Measurements from ENCODE around the gene IL2RA. TPM values are rescaled to one million over a fixed set of nuclear protein-coding genes. Genes with fewer than 3 reads are reported as not detected.

The IL2RA gene
- polyA plus RNA-seq, 3 donors = 0.06 TPM; not detected in 2

GRCh38 chr10:5985029-5985428 lies 77.1 kb downstream of the IL2RA start:
- whole genome bisulfite sequencing (ENCODE audit: insufficient coverage) = 100% methylated on average over 5 of the region's 5 CpGs
- Histone ChIP-seq H3K4me1 (ENCODE audit: control insufficient read depth in 1 of 2, insufficient read depth in 2 of 2, low read length in 2 of 2) (no peaks in the 10 kb centered on the region), H3K36me3 (replicated peaks in 1 of 2; ENCODE audit: control insufficient read depth in 1 of 2, insufficient read depth in 2 of 2, low read length in 2 of 2) (no peaks in the 10 kb centered on the region), H3K27ac (ENCODE audit: low read depth in 1 of 2, low read length in 2 of 2) (no peak overlapping the region), H3K9ac (ENCODE audit: insufficient read depth, low read length, poor library complexity, severe bottlenecking) (no peak overlapping the region), H3K79me2 (ENCODE audit: insufficient read depth, low read length) (no peaks in the 10 kb centered on the region), H4K20me1 (ENCODE audit: insufficient read depth, low read length) (no peaks in the 10 kb centered on the region), H3K9me3 (replicated peaks in 1 of 2; ENCODE audit: control insufficient read depth in 1 of 2, insufficient read depth in 1 of 2, low read length in 2 of 2) (no peaks in the 10 kb centered on the region), H3K4me2 (replicated peaks; ENCODE audit: extremely low read depth, low read length, poor library complexity, severe bottlenecking) (no peak overlapping the region), H2AFZ (ENCODE audit: insufficient read depth, low read depth, low read length, poor library complexity, severe bottlenecking) (no peak overlapping the region), H3K4me3 (replicated peaks in 1 of 3; ENCODE audit: low read depth in 2 of 3, low read length in 3 of 3) (no peak overlapping the region), H3K27me3 (ENCODE audit: control insufficient read depth in 2 of 2, insufficient read depth in 2 of 2, low read length in 2 of 2) (no peaks in the 10 kb centered on the region)
- Mint-ChIP-seq H3K27ac (no peak overlapping the region), H3K36me3 (no peaks in the 10 kb centered on the region), H3K9me3 (no peaks in the 10 kb centered on the region), H3K27me3 (ENCODE audit: low read depth in 3 of 3) (peaks cover 2% of the 10 kb centered on the region in 3 donors), H3K4me3 (no peak overlapping the region), H3K4me1 (peaks cover 15% of the 10 kb centered on the region)
- DNase-seq = no peak
- intact Hi-C loops (cut with micrococcal nuclease) = no loop called here
- TF ChIP-seq CTCF (IDR thresholded peaks at IDR 0.05) = no peak

- H3K4me3 Mint-ChIP-seq = no peak overlapping the region
Measured at GRCh38 chr10:5983774-5984173, 78.4 kb downstream of the IL2RA start.

More at GRCh38 chr10:5983774-5984173, 78.4 kb downstream of the IL2RA start:
- H2AFZ ChIP-seq (ENCODE audit: insufficient read depth, low read depth, low read length, poor library complexity, severe bottlenecking) = no peak overlapping the region
- TF ChIP-seq CTCF (IDR thresholded peaks at IDR 0.05) = no peak
- DNase-seq = no peak
- Mint-ChIP-seq H3K27ac (no peak overlapping the region), H3K4me1 (peaks cover 15% of the 10 kb centered on the region), H3K9me3 (no peaks in the 10 kb centered on the region), H3K36me3 (no peaks in the 10 kb centered on the region), H3K27me3 (ENCODE audit: low read depth in 3 of 3) (peaks cover 2% of the 10 kb centered on the region in 3 donors)
- no peaks in the 10 kb centered on the region for H3K79me2 ChIP-seq (ENCODE audit: insufficient read depth, low read length)
- H3K9me3 ChIP-seq (replicated peaks in 1 of 2; ENCODE audit: control insufficient read depth in 1 of 2, insufficient read depth in 1 of 2, low read length in 2 of 2) = no peaks in the 10 kb centered on the region
- H3K4me3 ChIP-seq (replicated peaks in 1 of 3; ENCODE audit: low read depth in 2 of 3, low read length in 3 of 3) = no peak overlapping the region
- no peaks in the 10 kb centered on the region for H3K27me3 ChIP-seq (ENCODE audit: control insufficient read depth in 2 of 2, insufficient read depth in 2 of 2, low read length in 2 of 2)
- no peaks in the 10 kb centered on the region for H4K20me1 ChIP-seq (ENCODE audit: insufficient read depth, low read length)
- H3K4me2 ChIP-seq (replicated peaks; ENCODE audit: extremely low read depth, low read length, poor library complexity, severe bottlenecking) = no peak overlapping the region
- H3K9ac ChIP-seq (ENCODE audit: insufficient read depth, low read length, poor library complexity, severe bottlenecking) = no peak overlapping the region
- no peak overlapping the region for H3K27ac ChIP-seq (ENCODE audit: low read depth in 1 of 2, low read length in 2 of 2)
- no peaks in the 10 kb centered on the region for H3K36me3 ChIP-seq (replicated peaks in 1 of 2; ENCODE audit: control insufficient read depth in 1 of 2, insufficient read depth in 2 of 2, low read length in 2 of 2)
- no peaks in the 10 kb centered on the region for H3K4me1 ChIP-seq (ENCODE audit: control insufficient read depth in 1 of 2, insufficient read depth in 2 of 2, low read length in 2 of 2)
- 96% methylated on average over 8 of the region's 9 CpGs for WGBS (ENCODE audit: insufficient coverage)
- intact Hi-C loops (cut with micrococcal nuclease) = no loop called here
